GM18507 (cell line): ENCODE measurements around the gene ST13.
"Not testable (repeated sequence)": the region's sequence is repeated elsewhere in the genome, so short reads cannot be mapped to it uniquely, and the experiment has no call there.

ENCODE experiments used
- DNase-seq: peaks from one replicate; pipeline ENCODE4 v3.0.0; 2011; ENCODE audit warnings: low read depth; ENCODE audit not compliant: insufficient read length; ENCODE audit errors: extremely low spot score
- FAIRE-seq: peaks from 2 replicates; lab custom pipeline; 2011; peaks lifted over from hg19 to GRCh38; lab: Jason Lieb, UNC

The ST13 gene

DNA sequence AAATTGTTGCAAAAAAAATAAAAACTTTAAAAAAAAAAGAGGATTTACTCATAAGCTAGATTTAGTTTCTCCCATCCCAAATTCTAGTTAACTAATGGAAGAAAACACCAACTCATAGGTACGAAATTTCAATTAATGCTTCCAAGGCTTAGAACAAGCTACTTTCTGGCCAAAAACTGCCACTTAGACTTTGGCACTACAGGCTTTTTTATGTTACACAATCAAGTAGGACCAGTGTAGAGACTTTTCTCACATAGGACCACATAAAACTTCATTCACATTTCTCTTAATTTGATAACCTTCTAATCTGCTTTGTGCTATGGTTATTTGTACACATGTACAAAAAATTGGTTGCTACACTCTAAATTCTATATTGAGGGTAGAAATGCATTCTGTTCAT lies 3.1 kb downstream of the ST13 start:
- DNase-seq (no peak), FAIRE-seq (no peak)

DNA sequence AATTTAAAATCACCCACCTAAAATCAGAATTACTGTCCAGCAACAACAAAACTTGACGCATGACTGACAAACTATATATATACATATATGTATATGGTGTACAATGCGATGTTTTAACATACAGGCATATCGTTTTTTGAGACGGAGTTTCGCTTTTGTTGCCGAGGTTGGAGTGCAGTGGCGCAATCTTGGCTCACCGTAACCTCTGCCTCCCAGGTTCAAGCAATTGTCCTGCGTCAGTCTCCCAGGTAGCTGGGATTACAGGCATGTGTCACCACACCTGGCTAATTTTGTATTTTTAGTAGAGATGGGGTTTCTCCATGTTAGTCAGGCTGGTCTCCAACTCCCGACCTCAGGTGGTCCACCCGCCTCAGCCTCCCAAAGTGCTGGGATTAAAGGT lies 10.6 kb downstream of the ST13 start:
- FAIRE-seq, DNase-seq: not testable (repeated sequence)

DNA sequence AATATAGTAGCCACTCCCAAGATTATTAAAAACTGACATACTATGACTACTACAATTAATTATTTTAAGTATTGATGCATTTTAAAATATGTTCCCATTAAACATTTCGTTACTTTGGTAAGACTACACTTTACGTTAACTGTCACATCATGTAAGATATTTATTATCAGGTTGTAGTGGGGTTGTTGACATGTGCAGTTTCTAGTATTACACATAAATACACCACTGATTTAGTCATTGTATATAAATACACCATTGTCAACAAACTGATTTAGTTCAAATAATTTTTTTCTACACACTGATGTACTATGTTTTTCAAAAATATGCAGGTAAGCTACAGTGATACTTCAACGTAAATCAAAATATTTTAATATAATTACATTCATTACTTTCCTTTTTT lies 11.5 kb downstream of the ST13 start:
- DNase-seq: no peak
- no peak for FAIRE-seq

DNA sequence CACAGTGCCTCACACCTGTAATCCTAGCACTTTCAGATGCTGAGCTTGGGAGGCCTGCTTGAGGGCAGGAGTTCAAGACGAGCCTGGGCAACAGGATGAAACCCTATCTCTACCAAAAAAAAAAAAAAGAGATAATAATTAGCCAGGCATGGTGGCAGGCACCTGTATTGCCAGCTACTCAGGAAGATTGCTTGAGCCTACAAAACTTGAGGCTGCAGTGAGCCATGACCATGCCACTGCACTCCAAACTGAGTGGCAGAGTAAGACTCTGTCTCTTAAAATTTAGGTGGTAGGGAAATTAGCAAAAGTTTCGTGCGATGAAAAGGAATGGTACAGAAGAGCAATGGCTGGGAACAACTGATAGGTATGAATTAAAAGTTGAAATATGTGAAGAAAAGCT lies 18.0 kb downstream of the ST13 start:
- FAIRE-seq: no peak
- no peak for DNase-seq

DNA sequence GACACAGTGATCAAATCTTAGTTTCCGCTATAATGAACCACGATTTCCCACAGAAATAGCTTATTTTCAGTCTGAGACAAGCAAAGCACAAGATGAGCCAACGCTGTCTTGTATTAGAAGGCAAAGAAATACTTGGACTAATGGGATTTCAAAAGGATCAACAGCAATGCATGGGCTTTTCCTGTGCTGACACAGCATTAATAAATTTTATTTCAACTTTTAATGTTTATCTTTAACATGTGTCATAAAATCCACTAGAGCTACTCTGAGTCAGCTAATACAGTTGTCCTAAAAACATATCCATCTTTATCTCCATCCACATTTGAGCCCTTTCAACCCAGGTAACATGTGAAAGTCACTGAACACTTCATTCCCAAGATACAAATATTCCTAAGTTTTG lies 21.8 kb downstream of the ST13 start:
- FAIRE-seq (no peak), DNase-seq (no peak)

DNA sequence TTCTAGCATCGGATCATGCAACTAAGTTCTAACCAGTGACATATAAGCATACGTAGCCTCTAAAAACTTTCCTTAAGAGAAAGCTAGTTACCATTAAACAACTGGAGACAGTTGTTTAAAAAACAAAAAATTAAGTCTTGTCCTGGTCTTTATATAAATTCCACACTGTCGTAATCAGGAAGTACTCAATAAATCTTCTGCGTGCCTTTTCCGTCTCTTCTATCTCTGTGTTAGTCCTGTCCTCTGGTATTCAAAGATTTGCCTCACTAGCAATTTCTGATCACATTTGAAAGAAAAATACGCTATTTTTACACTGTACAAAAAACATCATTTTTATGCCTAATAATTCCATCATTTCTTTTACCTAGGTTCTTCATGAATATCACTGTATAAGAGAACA lies 27.3 kb downstream of the ST13 start:
- no peak for DNase-seq
- FAIRE-seq: no peak

DNA sequence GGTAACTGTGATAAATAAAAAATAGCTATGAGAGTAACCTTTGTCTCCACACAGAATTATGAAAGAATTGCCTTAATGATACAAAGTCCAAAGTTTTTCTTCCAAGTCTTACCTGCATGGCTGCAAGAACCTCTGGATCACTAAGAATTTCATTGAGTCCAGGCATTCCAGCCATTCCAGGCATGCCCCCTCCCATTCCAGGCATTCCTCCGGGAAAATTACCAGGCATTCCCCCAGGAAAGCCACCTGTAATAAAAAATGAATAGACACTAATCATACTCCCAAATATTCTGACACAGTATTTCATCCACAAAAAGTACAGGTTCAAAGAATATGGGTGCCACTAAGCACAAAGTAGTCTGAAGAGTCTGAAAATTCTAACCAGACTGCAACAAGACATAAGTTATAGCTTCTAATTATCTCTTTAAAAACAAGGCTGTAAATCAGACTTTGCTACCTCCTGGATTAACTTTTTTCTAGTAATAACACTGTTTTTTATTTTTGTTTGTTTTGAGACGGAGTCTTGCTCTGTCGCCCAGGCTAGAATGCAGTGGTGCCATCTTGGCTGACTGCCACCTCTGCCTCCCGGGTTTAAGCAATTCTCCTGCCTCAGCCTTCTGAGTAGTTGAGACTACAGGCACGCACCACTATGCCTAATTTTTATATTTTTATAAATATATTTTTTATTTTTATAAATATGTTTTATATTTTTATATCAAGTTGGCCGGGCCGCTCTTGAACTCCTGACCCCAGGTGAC lies 29.3 kb downstream of the ST13 start:
- DNase-seq (no peak), FAIRE-seq (no peak)

DNA sequence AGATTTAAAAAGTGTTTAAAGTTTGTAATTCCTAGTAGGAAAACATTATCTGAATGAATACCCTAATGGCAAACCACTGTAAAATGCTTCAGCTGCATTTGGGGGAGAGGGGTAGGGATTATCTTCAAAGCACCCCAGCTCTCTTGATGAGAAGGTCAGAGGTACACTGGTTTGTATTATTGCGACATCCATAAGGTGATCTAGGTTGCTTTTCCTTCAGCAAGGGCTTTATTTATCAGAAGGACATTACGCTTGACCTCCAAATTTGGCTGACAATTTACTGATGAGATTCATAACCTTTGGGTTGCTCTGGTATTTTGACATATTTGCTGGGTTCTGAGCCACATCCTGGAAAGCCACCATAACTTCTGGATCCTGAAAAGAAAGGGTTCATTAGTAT lies 30.1 kb downstream of the ST13 start:
- DNase-seq, FAIRE-seq: not testable (repeated sequence)

DNA sequence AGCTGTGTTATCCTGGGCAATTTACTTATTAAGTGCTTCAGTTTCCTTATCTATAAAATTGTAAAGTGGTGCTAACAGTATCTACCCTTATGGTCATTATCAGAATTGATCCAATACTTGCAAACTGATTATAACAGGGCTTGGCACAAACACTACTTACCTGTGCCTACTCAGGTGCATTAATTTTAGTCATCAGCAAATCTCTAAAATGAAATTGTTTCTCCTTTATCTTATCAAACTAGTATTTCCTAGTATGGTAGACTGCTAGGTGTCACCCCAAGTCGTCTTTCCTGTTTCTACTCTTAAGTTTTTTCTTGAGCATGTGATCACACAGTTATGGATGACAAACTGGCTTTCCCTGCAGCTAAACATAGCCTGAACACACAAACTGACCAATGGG lies 33.0 kb downstream of the ST13 start:
- DNase-seq (no peak), FAIRE-seq (no peak)

DNA sequence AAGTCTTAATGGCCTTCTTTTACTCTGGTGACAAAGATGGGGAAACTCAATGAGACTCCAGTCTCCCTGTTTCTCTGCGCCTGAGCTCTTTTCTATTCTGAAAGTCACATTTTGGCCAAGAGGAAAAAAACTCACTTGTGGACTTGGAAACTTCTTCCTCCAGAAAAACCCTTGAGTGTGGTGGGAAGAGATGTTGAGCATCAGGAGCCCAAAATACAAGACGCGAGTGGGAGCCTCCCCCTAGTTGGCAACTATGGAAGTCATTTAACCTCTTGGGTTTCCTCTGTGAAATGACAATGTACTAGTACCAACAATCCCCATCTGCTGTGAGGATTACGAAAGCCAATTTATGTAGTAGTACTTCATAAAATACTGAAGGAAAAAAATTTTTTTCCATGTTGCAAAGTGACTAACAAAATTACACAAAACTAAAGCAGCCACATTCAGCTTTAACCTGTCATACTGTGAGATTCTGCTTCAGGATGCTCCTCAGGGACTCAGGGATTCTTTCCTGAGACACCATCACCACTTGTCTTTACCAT lies 36.8 kb downstream of the ST13 start:
- DNase-seq: no peak
- no peak for FAIRE-seq

DNA sequence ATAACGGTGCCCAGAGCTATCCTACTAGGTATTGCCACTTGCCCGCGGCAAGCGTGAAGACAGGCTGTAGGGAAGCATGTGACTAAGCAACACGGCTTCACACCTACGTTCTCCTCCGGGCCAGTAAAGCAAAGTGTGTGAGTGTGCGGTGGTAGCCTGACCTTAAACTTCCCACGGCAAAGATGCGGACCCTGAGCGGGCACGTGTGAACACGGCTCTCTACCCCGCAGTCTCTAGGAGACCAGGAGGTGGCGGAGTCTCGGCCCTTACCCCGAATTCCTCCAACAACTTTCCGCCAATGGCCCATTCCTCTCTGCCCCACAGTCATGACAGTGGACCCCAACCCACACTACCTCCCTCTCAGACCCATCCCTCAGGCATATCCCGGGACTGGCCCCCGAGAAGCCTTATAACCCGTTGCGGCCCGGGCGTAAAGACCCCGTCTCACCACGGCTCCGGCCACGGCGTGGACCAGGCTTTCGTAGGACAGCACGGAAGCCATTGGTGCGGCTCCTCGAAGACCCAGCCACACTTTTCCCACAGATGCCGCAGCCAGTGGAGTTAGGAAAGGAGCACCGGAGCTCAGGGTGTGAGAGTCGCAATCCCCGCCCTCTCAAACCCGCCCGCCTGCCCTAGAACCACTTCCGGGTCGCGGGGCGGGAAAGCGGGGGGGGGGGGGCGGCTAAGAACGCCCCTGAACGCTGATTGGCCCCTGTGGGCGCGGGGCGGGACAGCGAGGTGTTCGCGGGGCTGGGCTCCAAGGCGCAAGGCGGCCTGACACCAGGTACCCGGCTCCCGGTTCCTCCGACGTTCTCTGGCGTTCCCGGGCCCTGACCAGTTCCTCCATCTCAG lies 37.5 kb downstream of the ST13 start, which contains the start of gene SLC25A17:
SLC25A17 (minus strand) TSS at position 600 of the 852 bp plus-strand sequence; CDS start at position 502, 98 bp downstream.
- DNase-seq: peak; percentile 93
- peak; percentile 79 for FAIRE-seq

DNA sequence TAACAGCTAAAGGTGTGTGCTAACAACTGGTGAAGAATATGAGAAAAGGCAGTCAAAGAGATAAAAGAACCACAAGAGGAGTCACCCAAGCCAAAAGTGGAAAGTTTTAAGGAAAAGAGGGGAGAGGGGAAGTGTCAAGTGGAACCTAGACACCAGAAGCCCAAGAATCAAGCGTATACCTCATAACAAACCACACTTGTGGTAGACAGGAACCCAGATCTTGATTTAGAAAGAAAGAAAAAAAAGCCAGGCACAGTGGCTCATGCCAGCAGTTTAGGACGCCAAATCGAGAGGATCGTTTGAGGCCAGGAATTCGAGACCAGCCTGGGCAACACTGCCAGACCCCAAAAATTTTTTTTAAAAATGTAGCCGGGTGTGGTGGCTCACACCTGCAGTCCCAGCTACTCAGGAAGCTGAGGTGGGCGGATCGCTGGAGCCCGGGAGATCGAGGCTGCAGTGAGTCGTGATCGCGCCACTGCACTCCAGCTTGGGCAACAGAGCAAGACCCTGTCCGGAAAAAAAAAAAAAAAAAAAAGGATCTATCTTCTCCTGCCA lies 38.2 kb downstream of the ST13 start:
- DNase-seq: no peak
- FAIRE-seq: no peak

DNA sequence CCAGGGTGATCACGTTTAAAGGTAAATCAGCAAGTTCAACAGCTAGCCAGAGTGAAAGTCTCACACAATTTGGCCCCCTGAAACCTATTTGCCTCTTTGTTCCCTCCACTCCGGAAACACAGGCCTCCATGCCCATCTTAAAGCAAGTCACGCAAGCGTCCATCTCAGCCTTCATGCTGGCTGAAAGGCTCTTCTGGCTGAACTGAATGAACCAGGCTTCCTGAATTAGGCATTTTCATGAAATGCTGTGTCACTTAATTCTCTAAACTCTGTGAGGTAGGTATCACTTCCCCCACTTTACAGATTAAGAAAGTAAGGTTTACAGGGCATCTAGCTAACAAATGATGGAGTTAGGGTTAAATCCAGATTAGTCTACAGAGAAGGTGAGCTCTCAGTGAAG lies 38.7 kb downstream of the ST13 start:
- FAIRE-seq (peak; percentile 58), DNase-seq (peak; percentile 5)

DNA sequence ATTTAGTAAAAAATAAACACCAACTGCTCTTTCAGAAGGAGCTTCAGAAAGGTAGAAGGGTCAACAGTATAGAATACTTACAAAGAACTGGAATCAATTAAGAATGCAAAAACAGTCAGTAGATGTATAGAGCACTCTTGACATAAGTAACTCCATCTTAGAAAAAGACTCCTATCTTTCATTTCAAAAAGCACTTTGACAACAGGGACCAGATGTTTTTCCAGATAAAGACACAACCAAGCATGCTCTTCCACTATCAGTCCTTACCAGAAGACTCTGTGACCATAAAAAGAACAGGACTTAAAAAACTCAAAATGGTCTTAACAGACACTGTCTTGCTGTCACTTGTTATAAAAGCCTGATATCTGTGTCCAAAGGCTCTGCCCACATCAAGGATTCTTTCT lies 42.5 kb downstream of the ST13 start:
- FAIRE-seq (no peak), DNase-seq (no peak)

DNA sequence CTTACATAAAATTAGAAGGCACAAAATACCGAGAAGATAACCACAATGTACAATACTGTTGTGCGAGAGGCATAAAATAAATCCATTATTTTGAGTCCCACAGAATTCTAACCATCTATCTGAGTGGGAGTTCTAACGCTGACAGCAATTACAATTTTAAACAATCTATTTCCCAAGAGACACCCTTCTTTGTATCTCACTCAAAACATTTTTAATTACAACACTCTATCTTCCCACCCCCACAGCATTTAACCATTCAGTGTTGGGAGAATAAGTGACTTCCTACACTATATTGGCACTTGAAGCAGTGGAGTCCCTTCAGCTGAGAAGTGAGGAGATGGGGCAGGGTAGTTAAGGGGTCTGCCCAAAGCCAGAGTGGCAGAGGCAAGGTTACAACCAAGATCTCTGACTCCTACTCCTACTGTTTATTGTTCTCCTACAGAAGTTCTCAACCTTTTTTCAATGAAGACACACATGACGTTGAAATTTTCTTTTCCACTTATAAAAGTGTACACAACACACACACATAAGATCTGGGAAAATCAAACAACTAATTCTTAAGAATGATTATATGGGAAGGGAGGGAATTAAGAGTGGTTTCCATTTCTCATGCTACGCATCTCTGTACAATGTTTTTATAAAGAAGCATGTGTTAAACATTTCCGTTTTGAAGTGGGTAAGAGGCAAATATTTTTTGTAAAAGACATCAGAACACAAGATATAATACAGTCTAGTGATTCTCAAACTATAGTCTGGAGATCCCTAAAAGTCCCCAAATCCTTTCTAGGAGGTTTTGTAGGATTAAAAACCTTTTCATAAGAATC lies 48.2 kb downstream of the ST13 start:
- FAIRE-seq: no peak

DNA sequence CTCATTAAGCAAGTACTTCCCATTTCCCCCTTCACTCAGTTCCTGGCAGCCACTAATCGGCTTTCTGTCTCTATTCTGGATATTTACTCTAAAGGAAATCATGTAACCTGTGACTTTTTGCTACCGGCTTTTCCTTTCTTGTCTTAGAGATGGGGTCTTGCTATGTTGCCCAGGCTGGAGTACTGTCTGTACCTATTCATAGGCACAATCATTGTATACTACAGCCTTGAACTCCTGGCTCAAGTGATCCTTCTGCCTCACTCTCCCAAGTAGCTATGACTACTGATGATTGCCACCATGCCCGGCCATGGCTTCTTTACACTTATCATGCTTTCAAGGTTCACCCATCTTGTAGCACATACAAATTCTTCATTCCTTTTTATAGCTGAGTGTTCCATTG lies 49.7 kb downstream of the ST13 start:
- DNase-seq (no peak), FAIRE-seq (no peak)

More for the DNA sequence above, 48.2 kb downstream of the ST13 start:
- DNase-seq: no peak

DNA sequence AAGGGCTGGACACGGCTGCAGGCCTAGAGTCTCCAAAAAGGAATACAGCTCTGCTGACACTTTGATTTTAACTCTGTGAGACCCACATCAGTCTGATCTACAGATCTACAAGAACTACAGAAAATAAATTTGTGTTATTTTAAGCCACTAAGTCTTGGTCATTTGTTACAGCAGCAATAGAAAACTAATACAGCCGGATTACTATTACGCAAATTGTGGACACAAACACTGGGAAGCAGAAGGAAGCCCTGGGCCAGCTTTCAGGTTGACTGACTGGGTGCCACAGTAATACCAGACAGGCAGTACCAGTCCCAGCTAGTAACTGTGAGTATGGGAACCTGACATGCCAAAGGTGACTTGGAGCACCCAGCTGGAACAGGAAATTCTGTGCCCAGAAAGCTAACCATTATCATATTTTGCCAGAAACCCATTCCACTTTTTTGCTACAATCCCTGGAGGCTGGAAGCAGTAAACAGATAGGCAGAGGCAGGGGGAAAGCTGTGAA lies 50.7 kb downstream of the ST13 start:
- no peak for FAIRE-seq

DNA sequence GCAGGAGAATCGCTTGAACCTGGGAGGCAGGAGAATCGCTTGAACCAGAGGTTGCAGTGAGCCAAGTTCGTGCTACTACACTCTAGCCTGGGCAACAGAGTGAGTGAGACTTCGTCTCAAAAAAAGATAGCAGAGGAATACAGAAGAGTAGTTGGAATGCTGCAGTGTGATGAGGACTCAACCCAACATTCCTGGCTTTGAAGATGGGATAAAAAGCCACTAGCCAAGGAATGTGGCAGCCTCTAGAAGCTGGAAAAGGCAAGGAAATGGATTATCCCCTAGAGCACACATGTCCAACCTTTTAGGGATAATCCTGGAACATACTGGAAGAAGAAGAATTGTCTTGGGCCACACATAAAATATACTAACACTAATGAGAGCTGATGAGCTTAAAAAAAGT lies 51.2 kb downstream of the ST13 start:
- DNase-seq (no peak), FAIRE-seq (no peak)

More for the DNA sequence above, 50.7 kb downstream of the ST13 start:
- no peak for DNase-seq

DNA sequence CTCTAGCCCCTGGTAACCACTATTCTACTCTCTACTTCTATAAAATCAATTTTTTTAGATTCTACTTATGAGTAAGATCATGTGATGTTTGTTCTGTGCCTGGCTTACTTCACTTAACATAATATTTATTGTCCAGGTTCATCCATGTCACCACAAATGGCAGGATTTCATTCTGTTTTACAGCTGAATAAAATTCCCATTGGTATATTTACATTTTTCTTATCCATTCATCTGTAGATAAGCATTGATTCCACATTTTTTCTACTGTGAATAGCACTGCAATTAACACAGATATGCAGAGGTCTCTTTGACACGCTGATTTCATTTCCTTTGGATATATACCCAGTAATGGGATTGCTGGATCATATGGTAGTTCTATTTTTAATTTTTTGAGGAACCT lies 53.1 kb downstream of the ST13 start:
- DNase-seq: no peak
- no peak for FAIRE-seq
